Uterus (tissue), 4 donors: ENCODE results near the gene ALOX5. TPM values are rescaled to one million over a fixed set of nuclear protein-coding genes. Genes with fewer than 3 reads are reported as not detected.
A peak's percentile ranks its signal among the peaks of the same experiment; 100 is the strongest.
"Not testable (repeated sequence)": the region's sequence is repeated elsewhere in the genome, so short reads cannot be mapped to it uniquely, and the experiment has no call there.

Source experiments
- DNase-seq, 2 donors: peaks; one replicate each; pipeline ENCODE4 v3.0.0-alpha.2; 2019 to 2020
- H3K27ac ChIP-seq, 2 donors: fragments of 200-600 bp; sonication (generic); 1 replicate in 1 of 2; 2 replicates in 1 of 2; pipeline ENCODE4 v1.5.1; 2016 to 2018
- H3K27me3 ChIP-seq, 2 donors: fragments of 200-600 bp; sonication (generic); one replicate each; pipeline ENCODE4 v1.5.1; 2018 to 2019; ENCODE audit warnings: control low read depth in 1 of 2
- H3K36me3 ChIP-seq, 2 donors: fragments of 200-600 bp; sonication (generic); one replicate each; pipeline ENCODE4 v1.5.1; 2019; ENCODE audit warnings: control low read depth in 1 of 2
- H3K4me1 ChIP-seq, 2 donors: fragments of 200-600 bp; sonication (generic); one replicate each; pipeline ENCODE4 v1.5.1; 2018 to 2019; ENCODE audit warnings: control low read depth in 1 of 2
- H3K4me3 ChIP-seq, 2 donors: fragments of 200-600 bp; sonication (generic); 1 replicate in 1 of 2; 2 replicates in 1 of 2; pipeline ENCODE4 v1.5.1; 2018 to 2019; ENCODE audit warnings: mild to moderate bottlenecking in 1 of 2
- H3K9me3 ChIP-seq, 2 donors: fragments of 200-600 bp; sonication (generic); one replicate each; pipeline ENCODE4 v1.5.1; 2019; ENCODE audit warnings: control low read depth in 1 of 2
- CTCF ChIP-seq, 4 experiments: fragments of 200-600 bp in 2 of 4; fragments of 450-650 bp in 2 of 4; sonication (generic) in 2 of 4; IDR thresholded peaks; one replicate each; pipeline ENCODE4 v1.5.1; 2016 to 2019; ENCODE audit warnings: antibody characterized with exemption in 4 of 4, mild to moderate bottlenecking in 2 of 4, moderate library complexity in 1 of 4
- POLR2A ChIP-seq, 2 donors: fragments of 450-650 bp; IDR thresholded peaks; one replicate each; pipeline ENCODE4 v1.6.1; 2016; ENCODE audit warnings: antibody characterized with exemption in 2 of 2, mild to moderate bottlenecking in 1 of 2, moderate library complexity in 1 of 2
- intact Hi-C: fragments of 100-400 bp; cut with DNase I; formaldehyde crosslinking; loops from one replicate; pipeline ENCODE4 v1.15.1; 2023; ENCODE audit warnings: low total_unique reads
- total RNA-seq, 4 donors: library from RNA; depleted of rRNA in 3 of 4; stranded (reverse); fragments of >200 nt in 3 of 4; gene quantifications; one replicate each; pipeline versions ENCODE4 v1.1.0 to v1.2.4, GENCODE V29; 2014 to 2023
- donor health status: DM: yes; HTN: yes; CAD: no.

ALOX5 gene
- total RNA-seq, 4 donors from 2014 or later: 3.5 to 32.5 (median 10.6) TPM

- Histone ChIP-seq H3K27me3 (no peaks in the 10 kb centered on the region), H3K27ac (no peak overlapping the region), H3K36me3 (no peaks in the 10 kb centered on the region), H3K9me3 (no peaks in the 10 kb centered on the region), H3K4me1 (no peaks in the 10 kb centered on the region), H3K4me3 (no peak overlapping the region)
- no peak for DNase-seq
- intact Hi-C loops: no loop called here
- TF ChIP-seq POLR2A (IDR thresholded peaks at IDR 0.05): no peak
- no peak for TF ChIP-seq CTCF (IDR thresholded peaks at IDR 0.05)
These were observed 37.0 kb downstream of the ALOX5 start for GRCh38 chr10:45410807-45411606.

GRCh38 chr10:45411607-45411940 is 37.6 kb downstream of the ALOX5 start:
- Histone ChIP-seq H3K4me1 (no peaks in the 10 kb centered on the region), H3K27ac (no peak overlapping the region), H3K36me3 (no peaks in the 10 kb centered on the region), H3K4me3 (no peak overlapping the region), H3K9me3 (no peaks in the 10 kb centered on the region), H3K27me3 (no peaks in the 10 kb centered on the region)
- intact Hi-C loops: no loop called here
- no peak for TF ChIP-seq CTCF (IDR thresholded peaks at IDR 0.05)
- no peak for TF ChIP-seq POLR2A (IDR thresholded peaks at IDR 0.05)
- no peak for DNase-seq

- intact Hi-C loops, H3K9me3 ChIP-seq, H3K36me3 ChIP-seq, DNase-seq, H3K27ac ChIP-seq, H3K27me3 ChIP-seq, H3K4me3 ChIP-seq, H3K4me1 ChIP-seq: not testable (repeated sequence)
These were observed 41.0 kb downstream of the ALOX5 start for GRCh38 chr10:45415062-45415461.

GRCh38 chr10:45416603-45417002 is 42.6 kb downstream of the ALOX5 start:
- H3K9me3 ChIP-seq: no peaks in the 10 kb centered on the region
- H3K27ac ChIP-seq: no peak overlapping the region
- H3K4me3 ChIP-seq: no peak overlapping the region
- no peaks in the 10 kb centered on the region for H3K27me3 ChIP-seq
- intact Hi-C loops: no loop called here
- no peaks in the 10 kb centered on the region for H3K36me3 ChIP-seq
- H3K4me1 ChIP-seq: peaks cover 0 to 3% of the 10 kb centered on the region in 2 donors
- no peak for TF ChIP-seq POLR2A (IDR thresholded peaks at IDR 0.05)
- no peak for TF ChIP-seq CTCF (IDR thresholded peaks at IDR 0.05)
- DNase-seq: no peak

- Histone ChIP-seq H3K27me3 (no peaks in the 10 kb centered on the region), H3K4me1 (peaks cover 0 to 3% of the 10 kb centered on the region in 2 donors), H3K9me3 (no peaks in the 10 kb centered on the region), H3K4me3 (no peak overlapping the region), H3K36me3 (no peaks in the 10 kb centered on the region), H3K27ac (peak overlapping the region in 1 of 2 donors; percentile 83)
- no peak for DNase-seq
- TF ChIP-seq CTCF (IDR thresholded peaks at IDR 0.05): no peak
- no peak for TF ChIP-seq POLR2A (IDR thresholded peaks at IDR 0.05)
- intact Hi-C loops: no loop called here
These were observed 43.7 kb downstream of the ALOX5 start for GRCh38 chr10:45417746-45418145.
